A204.1 (cell line): ENCODE data around the gene PDE1A.

Source experiments
- FAIRE-seq: peaks from 2 replicates; lab custom pipeline; 2012; peaks lifted over from hg19 to GRCh38; lab: Jason Lieb, UNC

PDE1A gene

GRCh38 chr2:182128821-182129707 is 297.8 kb downstream of the PDE1A start:
- no peak for FAIRE-seq

- no peak for FAIRE-seq
Measured at GRCh38 chr2:182117196-182117595, 309.6 kb downstream of the PDE1A start.

- FAIRE-seq = no peak
Measured at GRCh38 chr2:182116774-182117173, 310.1 kb downstream of the PDE1A start.

GRCh38 chr2:182115258-182115657 is 311.6 kb downstream of the PDE1A start:
- FAIRE-seq = no peak

DNA sequence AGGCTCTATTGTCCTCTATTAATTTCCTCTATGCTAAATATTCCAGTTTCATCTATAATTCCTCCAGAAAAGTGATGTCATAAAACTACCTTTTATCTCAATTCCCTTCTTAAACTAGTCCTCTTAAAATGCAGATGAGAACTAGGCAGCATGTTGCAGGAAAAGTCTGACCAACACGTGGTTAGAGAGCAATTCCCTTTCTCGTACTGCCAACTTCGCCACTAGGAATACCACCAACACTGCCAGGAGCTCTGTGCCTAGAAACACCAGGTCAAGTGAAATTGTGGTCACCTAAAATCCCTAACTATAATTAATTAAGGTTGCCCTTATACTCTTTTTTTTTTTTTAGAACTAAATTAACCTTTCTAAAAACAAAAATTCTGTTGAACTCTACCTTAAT is 313.5 kb downstream of the PDE1A start:
- no peak for FAIRE-seq

DNA sequence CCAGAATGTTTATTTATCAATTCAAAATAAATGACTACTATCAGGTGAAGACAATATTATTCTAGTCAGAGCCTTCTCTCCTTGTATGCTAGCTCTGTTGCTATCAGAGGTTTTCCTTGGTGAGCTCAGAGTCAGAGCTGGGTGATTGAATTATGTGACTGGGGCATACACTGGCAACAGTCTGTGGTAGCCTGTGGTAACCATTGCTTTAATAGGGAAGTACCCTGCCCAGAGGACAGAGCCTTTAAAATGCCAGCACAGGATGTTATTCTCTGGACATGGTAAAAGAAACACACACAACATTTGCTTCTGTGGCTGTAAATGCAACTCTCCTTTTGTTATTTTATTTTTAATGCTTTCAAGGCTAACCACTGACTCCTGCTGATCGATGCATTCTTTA is 316.5 kb downstream of the PDE1A start:
- FAIRE-seq = no peak

GRCh38 chr2:182103526-182103925 is 323.3 kb downstream of the PDE1A start:
- no peak for FAIRE-seq

- FAIRE-seq = no peak
Measured at GRCh38 chr2:182101263-182101662, 325.6 kb downstream of the PDE1A start.

DNA sequence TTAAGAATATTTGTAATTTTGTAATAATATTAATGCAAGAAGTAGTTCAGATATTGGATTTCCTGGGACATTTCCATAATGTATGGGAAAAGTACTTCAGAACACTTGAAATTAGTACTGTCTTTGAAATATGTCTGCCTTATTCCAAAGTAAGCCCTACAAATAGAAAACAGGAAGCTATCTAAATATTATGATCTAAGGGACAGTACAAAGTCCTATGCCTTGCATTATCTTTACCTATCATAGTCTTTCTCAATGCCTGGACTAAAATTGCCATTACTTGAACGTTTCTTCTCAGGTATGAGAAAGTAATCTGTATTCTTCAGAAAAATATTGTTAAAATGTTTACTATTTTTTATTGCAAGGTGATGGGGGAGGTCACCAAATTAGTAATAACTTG is 328.2 kb downstream of the PDE1A start:
- FAIRE-seq = no peak

DNA sequence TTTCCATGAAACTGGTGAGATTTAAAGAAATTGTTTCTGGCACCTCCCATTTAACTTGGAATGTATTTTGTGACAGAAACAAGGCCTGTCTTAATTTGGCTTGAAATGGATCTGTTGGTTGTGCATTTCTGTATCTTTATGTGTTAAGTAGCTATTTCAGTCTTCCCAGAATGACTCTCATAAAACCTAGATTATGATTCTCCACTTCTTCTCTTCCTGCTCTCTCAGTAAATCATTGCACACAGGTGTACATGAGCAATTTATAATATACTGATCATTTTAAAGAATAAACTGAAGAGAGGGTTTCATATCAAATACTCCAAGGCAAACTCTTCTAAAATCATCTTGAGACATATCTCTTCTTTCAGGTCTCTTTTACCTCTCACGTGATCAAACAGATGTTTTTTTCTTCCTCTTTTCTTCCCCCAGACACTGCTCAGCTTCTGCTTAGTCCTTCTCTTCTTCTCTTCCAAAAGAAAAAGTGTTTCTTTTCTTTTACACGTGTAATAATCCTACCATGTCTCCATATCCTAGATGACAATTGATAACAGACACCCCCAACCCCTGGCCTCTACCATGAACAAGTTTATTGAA is 329.2 kb downstream of the PDE1A start:
- FAIRE-seq = no peak

DNA sequence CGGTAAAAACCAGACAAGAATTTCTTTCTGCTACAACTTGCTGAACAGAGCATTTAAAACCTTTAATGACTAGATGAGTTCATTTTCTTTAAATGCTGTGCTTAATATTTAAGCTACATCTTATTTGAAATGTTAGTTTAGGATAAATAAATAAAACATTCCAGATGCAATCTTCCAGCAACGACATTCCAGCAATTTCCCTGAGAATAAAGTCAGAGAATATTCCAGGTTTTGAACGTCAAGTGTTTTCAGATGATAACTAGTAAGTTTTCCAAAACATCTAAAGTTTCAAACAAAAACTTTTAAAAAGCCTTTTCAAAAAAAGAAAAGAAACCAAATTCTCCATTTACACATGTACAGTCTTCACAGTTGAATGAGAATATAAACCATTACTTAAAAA is 336.4 kb downstream of the PDE1A start:
- FAIRE-seq = no peak
